Measurements from ENCODE around the gene NID2.

NID2 gene

GRCh38 chr14:52080158-52080800 is 11.4 kb upstream of the NID2 start:
- no peak overlapping the region for H2BK12ac ChIP-seq (ENCODE audit: low read length)
- WGBS, 2 donors (ENCODE audit: extremely low coverage in 2 of 2, insufficient read length in 2 of 2, insufficient replicate concordance in 1 of 2): no CpG with 5 or more reads among the region's 2 CpGs
- no peak overlapping the region for H3K4ac ChIP-seq (ENCODE audit: low read length)
- no peak overlapping the region for H4K91ac ChIP-seq (ENCODE audit: low read depth, low read length, poor library complexity)
- no peak overlapping the region for H2BK5ac ChIP-seq (ENCODE audit: low read length)
- peaks cover 0 to 15% of the 10 kb centered on the region in 2 donors for H3K9me3 ChIP-seq (replicated peaks in 1 of 2; ENCODE audit: control insufficient read depth in 2 of 2, insufficient read depth in 1 of 2, low read depth in 1 of 2, low read length in 2 of 2)
- no peak for DNase-seq (ENCODE audit: low spot score)
- H3K18ac ChIP-seq (ENCODE audit: low read length): no peak overlapping the region
- no peak overlapping the region for H3K4me2 ChIP-seq (ENCODE audit: insufficient read depth, low read length, poor library complexity, severe bottlenecking)
- no peak overlapping the region for H3K27ac ChIP-seq (replicated peaks; ENCODE audit: low read length)
- H3K36me3 ChIP-seq (replicated peaks in 1 of 2; ENCODE audit: control insufficient read depth in 2 of 2, insufficient read depth in 2 of 2, low read length in 2 of 2): no peaks in the 10 kb centered on the region
- no peak overlapping the region for H3K14ac ChIP-seq (ENCODE audit: low read length)
- H2BK15ac ChIP-seq (ENCODE audit: low read length): no peak overlapping the region
- no peak overlapping the region for H3K4me3 ChIP-seq (ENCODE audit: low read length in 2 of 2)
- H3K9ac ChIP-seq (ENCODE audit: low read depth, low read length, poor library complexity): no peak overlapping the region
- peaks cover 2 to 6% of the 10 kb centered on the region in 2 donors for H3K4me1 ChIP-seq (ENCODE audit: control insufficient read depth in 2 of 2, insufficient read depth in 1 of 2, low read depth in 1 of 2, low read length in 2 of 2)
- H2AFZ ChIP-seq (ENCODE audit: low read length): no peak overlapping the region
- H4K8ac ChIP-seq (ENCODE audit: low read depth, low read length): no peak overlapping the region
- H2BK120ac ChIP-seq (ENCODE audit: low read depth, low read length): no peak overlapping the region
- H3K23ac ChIP-seq (ENCODE audit: low read depth, low read length, poor library complexity): no peak overlapping the region
- H3K79me1 ChIP-seq (ENCODE audit: low read depth, low read length): no peaks in the 10 kb centered on the region
- H2AK5ac ChIP-seq (ENCODE audit: low read depth, low read length): no peak overlapping the region
- H3K27me3 ChIP-seq (ENCODE audit: control insufficient read depth in 3 of 3, insufficient read depth in 3 of 3, low read depth in 1 of 3, low read length in 3 of 3): peaks cover 0 to 2% (median 0%) of the 10 kb centered on the region in 3 experiments

DNA sequence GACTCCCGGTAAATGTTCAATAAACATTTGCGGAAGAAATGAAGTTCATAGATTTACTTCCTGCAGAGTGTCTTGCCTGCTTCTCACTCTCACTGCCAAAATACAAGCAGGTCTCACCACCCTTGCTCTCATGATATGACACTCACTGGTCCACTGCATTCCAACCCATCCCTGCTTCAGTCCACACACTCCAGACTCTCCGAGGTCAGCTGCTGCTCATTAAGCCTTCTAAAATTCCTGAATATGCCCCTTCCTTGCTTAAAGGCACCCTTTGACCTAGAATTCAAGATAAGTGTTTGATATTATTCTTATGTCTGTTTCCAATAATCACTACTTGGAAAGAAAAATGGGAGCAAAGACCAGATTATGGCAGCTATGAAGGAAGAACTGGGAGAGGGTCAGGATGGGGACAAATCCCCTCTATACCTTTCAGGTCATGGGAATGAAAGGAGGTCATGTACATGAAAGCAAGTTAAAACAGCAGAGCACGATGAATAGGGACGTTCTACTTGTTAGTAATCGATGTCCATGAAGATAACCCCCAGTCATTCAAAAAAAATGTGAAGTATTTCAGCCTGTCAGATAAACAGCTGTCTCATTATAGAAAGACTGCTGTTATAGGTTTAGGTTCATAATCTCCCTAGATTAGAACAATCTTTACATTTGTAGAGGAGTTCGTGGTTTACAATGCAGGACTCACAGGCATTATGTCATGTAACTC is 10.5 kb upstream of the NID2 start:
- Histone ChIP-seq H2BK5ac (ENCODE audit: low read length) (no peak overlapping the region), H2BK120ac (ENCODE audit: low read depth, low read length) (no peak overlapping the region), H3K9ac (ENCODE audit: low read depth, low read length, poor library complexity) (no peak overlapping the region), H3K23ac (ENCODE audit: low read depth, low read length, poor library complexity) (no peak overlapping the region), H2AK5ac (ENCODE audit: low read depth, low read length) (no peak overlapping the region), H3K27me3 (ENCODE audit: control insufficient read depth in 3 of 3, insufficient read depth in 3 of 3, low read depth in 1 of 3, low read length in 3 of 3) (peaks cover 0 to 2% (median 0%) of the 10 kb centered on the region in 3 experiments), H3K14ac (ENCODE audit: low read length) (no peak overlapping the region), H4K91ac (ENCODE audit: low read depth, low read length, poor library complexity) (no peak overlapping the region), H4K8ac (ENCODE audit: low read depth, low read length) (no peak overlapping the region), H3K9me3 (replicated peaks in 1 of 2; ENCODE audit: control insufficient read depth in 2 of 2, insufficient read depth in 1 of 2, low read depth in 1 of 2, low read length in 2 of 2) (peaks cover 0 to 10% of the 10 kb centered on the region in 2 donors), H3K36me3 (replicated peaks in 1 of 2; ENCODE audit: control insufficient read depth in 2 of 2, insufficient read depth in 2 of 2, low read length in 2 of 2) (no peaks in the 10 kb centered on the region), H3K4me1 (ENCODE audit: control insufficient read depth in 2 of 2, insufficient read depth in 1 of 2, low read depth in 1 of 2, low read length in 2 of 2) (peaks cover 2 to 6% of the 10 kb centered on the region in 2 donors), H3K27ac (replicated peaks; ENCODE audit: low read length) (no peak overlapping the region), H3K4ac (ENCODE audit: low read length) (no peak overlapping the region), H3K18ac (ENCODE audit: low read length) (no peak overlapping the region), H3K4me2 (ENCODE audit: insufficient read depth, low read length, poor library complexity, severe bottlenecking) (no peak overlapping the region), H3K79me1 (ENCODE audit: low read depth, low read length) (no peaks in the 10 kb centered on the region), H2BK12ac (ENCODE audit: low read length) (no peak overlapping the region), H3K4me3 (ENCODE audit: low read length in 2 of 2) (no peak overlapping the region), H2AFZ (ENCODE audit: low read length) (no peak overlapping the region), H2BK15ac (ENCODE audit: low read length) (no peak overlapping the region)
- WGBS, 2 donors (ENCODE audit: extremely low coverage in 2 of 2, insufficient read length in 2 of 2, insufficient replicate concordance in 1 of 2): no CpG with 5 or more reads among the region's 7 CpGs
- DNase-seq (ENCODE audit: low spot score): no peak

- Histone ChIP-seq H2BK120ac (ENCODE audit: low read depth, low read length) (no peak overlapping the region), H3K4me1 (ENCODE audit: control insufficient read depth in 2 of 2, insufficient read depth in 1 of 2, low read depth in 1 of 2, low read length in 2 of 2) (peaks cover 2 to 6% of the 10 kb centered on the region in 2 donors), H3K18ac (ENCODE audit: low read length) (no peak overlapping the region), H3K9ac (ENCODE audit: low read depth, low read length, poor library complexity) (no peak overlapping the region), H3K27me3 (ENCODE audit: control insufficient read depth in 3 of 3, insufficient read depth in 3 of 3, low read depth in 1 of 3, low read length in 3 of 3) (peaks cover 0 to 2% (median 0%) of the 10 kb centered on the region in 3 experiments), H3K14ac (ENCODE audit: low read length) (no peak overlapping the region), H2AFZ (ENCODE audit: low read length) (no peak overlapping the region), H2BK15ac (ENCODE audit: low read length) (no peak overlapping the region), H2AK5ac (ENCODE audit: low read depth, low read length) (no peak overlapping the region), H3K27ac (replicated peaks; ENCODE audit: low read length) (no peak overlapping the region), H3K23ac (ENCODE audit: low read depth, low read length, poor library complexity) (no peak overlapping the region), H3K9me3 (replicated peaks in 1 of 2; ENCODE audit: control insufficient read depth in 2 of 2, insufficient read depth in 1 of 2, low read depth in 1 of 2, low read length in 2 of 2) (peaks cover 0 to 5% of the 10 kb centered on the region in 2 donors), H3K79me1 (ENCODE audit: low read depth, low read length) (no peaks in the 10 kb centered on the region), H3K4me3 (ENCODE audit: low read length in 2 of 2) (no peak overlapping the region), H2BK12ac (ENCODE audit: low read length) (no peak overlapping the region), H3K4ac (ENCODE audit: low read length) (no peak overlapping the region), H4K91ac (ENCODE audit: low read depth, low read length, poor library complexity) (no peak overlapping the region), H3K36me3 (replicated peaks in 1 of 2; ENCODE audit: control insufficient read depth in 2 of 2, insufficient read depth in 2 of 2, low read length in 2 of 2) (no peaks in the 10 kb centered on the region), H4K8ac (ENCODE audit: low read depth, low read length) (no peak overlapping the region), H3K4me2 (ENCODE audit: insufficient read depth, low read length, poor library complexity, severe bottlenecking) (no peak overlapping the region), H2BK5ac (ENCODE audit: low read length) (no peak overlapping the region)
- no CpG with 5 or more reads among the region's 2 CpGs for whole genome bisulfite sequencing, 2 donors (ENCODE audit: extremely low coverage in 2 of 2, insufficient read length in 2 of 2, insufficient replicate concordance in 1 of 2)
- no peak for DNase-seq (ENCODE audit: low spot score)
These were observed 9.9 kb upstream of the NID2 start for GRCh38 chr14:52078721-52079120.

DNA sequence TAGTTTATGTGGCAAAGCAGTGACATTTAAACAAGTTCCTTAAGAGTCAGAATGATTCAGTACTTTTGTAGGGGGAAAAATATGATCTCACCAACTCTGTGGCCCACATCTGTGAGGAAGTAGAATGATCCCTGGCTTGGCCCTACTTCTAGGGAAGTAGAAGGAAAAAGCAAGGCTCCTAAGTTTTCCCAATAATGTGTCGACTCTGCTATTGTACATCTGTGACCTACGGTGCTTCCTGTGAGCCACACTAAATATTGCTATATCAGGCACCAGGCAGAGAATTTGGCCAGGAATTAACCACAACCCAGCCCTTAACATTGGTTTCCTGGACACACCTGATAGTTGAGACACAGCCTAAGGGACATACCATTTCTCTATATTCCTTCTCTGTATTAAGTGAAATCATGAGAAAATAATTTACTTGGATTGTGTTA is 9.3 kb upstream of the NID2 start:
- Histone ChIP-seq H3K23ac (ENCODE audit: low read depth, low read length, poor library complexity) (no peak overlapping the region), H3K9ac (ENCODE audit: low read depth, low read length, poor library complexity) (no peak overlapping the region), H2BK12ac (ENCODE audit: low read length) (no peak overlapping the region), H3K79me1 (ENCODE audit: low read depth, low read length) (no peaks in the 10 kb centered on the region), H2BK15ac (ENCODE audit: low read length) (no peak overlapping the region), H3K9me3 (replicated peaks in 1 of 2; ENCODE audit: control insufficient read depth in 2 of 2, insufficient read depth in 1 of 2, low read depth in 1 of 2, low read length in 2 of 2) (peaks cover 0 to 5% of the 10 kb centered on the region in 2 donors), H3K36me3 (replicated peaks in 1 of 2; ENCODE audit: control insufficient read depth in 2 of 2, insufficient read depth in 2 of 2, low read length in 2 of 2) (no peaks in the 10 kb centered on the region), H3K4me2 (ENCODE audit: insufficient read depth, low read length, poor library complexity, severe bottlenecking) (no peak overlapping the region), H3K4me1 (ENCODE audit: control insufficient read depth in 2 of 2, insufficient read depth in 1 of 2, low read depth in 1 of 2, low read length in 2 of 2) (peaks cover 2 to 6% of the 10 kb centered on the region in 2 donors), H2AFZ (ENCODE audit: low read length) (no peak overlapping the region), H2BK5ac (ENCODE audit: low read length) (no peak overlapping the region), H4K8ac (ENCODE audit: low read depth, low read length) (no peak overlapping the region), H3K27ac (replicated peaks; ENCODE audit: low read length) (no peak overlapping the region), H2AK5ac (ENCODE audit: low read depth, low read length) (no peak overlapping the region), H3K14ac (ENCODE audit: low read length) (no peak overlapping the region), H2BK120ac (ENCODE audit: low read depth, low read length) (no peak overlapping the region), H4K91ac (ENCODE audit: low read depth, low read length, poor library complexity) (no peak overlapping the region), H3K4me3 (ENCODE audit: low read length in 2 of 2) (no peak overlapping the region), H3K27me3 (ENCODE audit: control insufficient read depth in 3 of 3, insufficient read depth in 3 of 3, low read depth in 1 of 3, low read length in 3 of 3) (peaks cover 0 to 2% (median 0%) of the 10 kb centered on the region in 3 experiments), H3K18ac (ENCODE audit: low read length) (no peak overlapping the region), H3K4ac (ENCODE audit: low read length) (no peak overlapping the region)
- no CpG with 5 or more reads among the region's 2 CpGs for WGBS, 2 donors (ENCODE audit: extremely low coverage in 2 of 2, insufficient read length in 2 of 2, insufficient replicate concordance in 1 of 2)
- no peak for DNase-seq (ENCODE audit: low spot score)

All from neuronal stem cell (in vitro differentiated cells).